Measurements from ENCODE around the gene MTARC1. TPM values are rescaled to one million over a fixed set of nuclear protein-coding genes. Genes with fewer than 3 reads are reported as not detected.
A peak's percentile ranks its signal among the peaks of the same experiment; 100 is the strongest.

The MTARC1 gene
- total RNA-seq, 2 donors from 2014 or later, result not detected

- Mint-ChIP-seq H3K27ac (no peak overlapping the region), H3K9me3 (no peaks in the 10 kb centered on the region), H3K36me3 (no peaks in the 10 kb centered on the region)
- DNase-seq (ENCODE audit: low spot score in 2 of 2) (no peak), ATAC-seq (no peak)
Observed at GRCh38 chr1:220791285-220791684, 4.6 kb downstream of the MTARC1 start.

DNA sequence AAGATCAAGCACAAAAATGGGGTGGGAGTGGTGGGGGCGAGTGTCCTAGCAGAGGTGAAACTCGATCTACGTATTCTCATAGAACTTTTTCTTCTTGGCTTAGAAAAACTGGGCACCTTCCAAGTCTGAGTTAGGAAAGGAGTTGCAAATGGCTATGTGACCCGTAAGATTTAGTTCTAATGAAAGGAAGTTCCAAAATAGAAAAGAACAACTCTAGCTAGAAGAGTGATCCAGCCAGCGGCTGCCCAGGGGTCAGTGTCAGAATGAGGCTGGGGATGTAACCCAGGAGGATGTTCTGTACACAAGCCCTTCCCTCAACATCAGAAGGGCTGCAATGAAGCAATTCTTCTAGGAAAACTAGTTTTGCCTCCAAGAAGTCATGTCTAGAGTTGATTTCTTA, 5.2 kb downstream of the MTARC1 start:
- Mint-ChIP-seq H3K27ac (no peak overlapping the region), H3K36me3 (no peaks in the 10 kb centered on the region), H3K9me3 (no peaks in the 10 kb centered on the region)
- no peak for DNase-seq (ENCODE audit: low spot score in 2 of 2)
- ATAC-seq, result no peak

DNA sequence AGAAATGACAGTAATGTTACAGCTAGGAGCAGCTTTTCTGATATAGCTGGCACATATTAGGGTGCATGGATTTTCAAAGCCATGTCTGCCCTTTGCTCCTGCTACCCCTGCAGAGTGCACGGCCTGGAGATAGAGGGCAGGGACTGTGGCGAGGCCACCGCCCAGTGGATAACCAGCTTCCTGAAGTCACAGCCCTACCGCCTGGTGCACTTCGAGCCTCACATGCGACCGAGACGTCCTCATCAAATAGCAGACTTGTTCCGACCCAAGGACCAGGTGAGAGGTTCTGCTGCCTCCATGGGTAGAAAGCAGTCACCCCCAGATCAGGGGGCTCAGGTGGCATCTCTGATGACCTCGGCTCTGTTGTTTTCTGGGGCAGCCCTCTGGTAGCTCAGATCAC, 9.8 kb downstream of the MTARC1 start:
- ATAC-seq (no peak), DNase-seq (ENCODE audit: low spot score in 2 of 2) (no peak)
- Mint-ChIP-seq H3K36me3 (no peaks in the 10 kb centered on the region), H3K9me3 (no peaks in the 10 kb centered on the region), H3K27ac (no peak overlapping the region)

DNA sequence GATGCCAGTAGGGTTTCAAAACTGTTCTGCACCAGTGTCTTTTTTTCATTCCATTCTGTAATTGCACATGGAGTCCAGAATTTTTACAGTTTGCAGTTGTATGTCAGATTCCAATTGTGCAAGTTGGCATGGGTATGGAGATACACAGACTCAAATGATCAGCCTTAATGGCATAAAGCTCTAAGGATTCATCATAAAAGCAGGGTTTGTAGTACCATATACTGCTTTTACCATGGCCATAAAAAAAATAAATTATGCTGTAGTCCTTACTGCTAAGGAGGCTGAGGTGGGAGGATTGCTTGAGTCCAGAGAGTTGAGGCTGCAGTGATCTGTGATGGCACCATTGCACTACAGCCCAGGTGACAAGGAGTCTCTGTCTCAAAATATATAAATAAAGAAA, 10.3 kb downstream of the MTARC1 start:
- H3K36me3 Mint-ChIP-seq, result no peaks in the 10 kb centered on the region
- no peak for ATAC-seq
- H3K9me3 Mint-ChIP-seq, result no peaks in the 10 kb centered on the region
- DNase-seq (ENCODE audit: low spot score in 2 of 2), result no peak
- H3K27ac Mint-ChIP-seq, result no peak overlapping the region

DNA sequence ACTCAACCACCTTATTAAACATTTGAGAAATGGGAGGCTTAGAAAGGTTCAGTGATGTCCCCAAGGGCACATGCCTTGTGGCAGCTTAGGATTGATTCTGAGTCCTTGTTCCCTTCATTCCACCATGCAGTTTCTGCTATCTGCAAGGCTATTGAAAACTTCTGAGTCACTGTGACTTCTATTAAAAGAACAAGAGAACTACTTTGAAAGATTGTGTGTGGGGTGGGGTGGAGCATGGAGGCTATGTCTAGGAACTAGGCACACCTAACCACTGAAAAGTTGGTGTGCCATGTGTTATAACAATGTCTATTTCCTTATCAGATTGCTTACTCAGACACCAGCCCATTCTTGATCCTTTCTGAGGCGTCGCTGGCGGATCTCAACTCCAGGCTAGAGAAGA, 10.8 kb downstream of the MTARC1 start:
- Mint-ChIP-seq H3K27ac (no peak overlapping the region), H3K36me3 (no peaks in the 10 kb centered on the region), H3K9me3 (no peaks in the 10 kb centered on the region)
- no peak for ATAC-seq
- no peak for DNase-seq (ENCODE audit: low spot score in 2 of 2)

- Mint-ChIP-seq H3K36me3 (no peaks in the 10 kb centered on the region), H3K27ac (no peak overlapping the region), H3K9me3 (no peaks in the 10 kb centered on the region)
- DNase-seq (ENCODE audit: low spot score in 2 of 2) (no peak), ATAC-seq (no peak)
Observed at GRCh38 chr1:220798338-220798737, 11.6 kb downstream of the MTARC1 start.

- Mint-ChIP-seq H3K9me3 (no peaks in the 10 kb centered on the region), H3K36me3 (no peaks in the 10 kb centered on the region), H3K27ac (no peak overlapping the region)
- ATAC-seq (no peak), DNase-seq (ENCODE audit: low spot score in 2 of 2) (no peak)
Observed at GRCh38 chr1:220800262-220800661, 13.5 kb downstream of the MTARC1 start.

- no peaks in the 10 kb centered on the region for H3K9me3 Mint-ChIP-seq
- no peaks in the 10 kb centered on the region for H3K36me3 Mint-ChIP-seq
- ATAC-seq (peak in 1 of 2 donors; percentile 66), DNase-seq (ENCODE audit: low spot score in 2 of 2) (peak in 1 of 2 donors; percentile 24)
- no peak overlapping the region for H3K27ac Mint-ChIP-seq
Observed at GRCh38 chr1:220803401-220804201, 16.9 kb downstream of the MTARC1 start.

- Mint-ChIP-seq H3K9me3 (no peaks in the 10 kb centered on the region), H3K36me3 (no peaks in the 10 kb centered on the region), H3K27ac (no peak overlapping the region)
- ATAC-seq (peak in 1 of 2 donors; percentile 11), DNase-seq (ENCODE audit: low spot score in 2 of 2) (no peak)
Observed at GRCh38 chr1:220804202-220804586, 17.5 kb downstream of the MTARC1 start.

DNA sequence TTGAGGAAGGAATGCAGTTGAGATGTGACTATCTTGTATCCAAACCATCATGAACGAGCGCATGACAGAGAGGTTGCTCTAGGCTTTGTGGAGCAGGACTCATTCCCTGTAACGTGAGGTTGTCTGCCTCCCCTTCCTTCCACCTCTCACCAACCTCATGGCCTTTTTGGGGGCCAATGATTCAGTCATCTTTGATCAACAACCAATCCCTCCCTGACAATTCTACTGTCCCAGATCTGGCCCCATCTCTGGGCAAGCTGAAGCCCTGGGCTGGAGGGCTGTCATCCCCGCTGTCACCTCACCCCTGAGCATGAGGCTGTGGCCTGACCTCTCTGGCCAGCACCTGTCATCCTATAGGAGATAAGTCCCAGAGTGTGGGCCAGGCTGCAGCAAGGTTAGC, 19.7 kb downstream of the MTARC1 start:
- ATAC-seq (no peak), DNase-seq (ENCODE audit: low spot score in 2 of 2) (no peak)
- no peaks in the 10 kb centered on the region for H3K9me3 Mint-ChIP-seq
- no peak overlapping the region for H3K27ac Mint-ChIP-seq
- H3K36me3 Mint-ChIP-seq, result no peaks in the 10 kb centered on the region

- Mint-ChIP-seq H3K9me3 (no peaks in the 10 kb centered on the region), H3K36me3 (no peaks in the 10 kb centered on the region), H3K27ac (no peak overlapping the region)
- no peak for ATAC-seq
- no peak for DNase-seq (ENCODE audit: low spot score in 2 of 2)
Observed at GRCh38 chr1:220807726-220808125, 21.0 kb downstream of the MTARC1 start.

DNA sequence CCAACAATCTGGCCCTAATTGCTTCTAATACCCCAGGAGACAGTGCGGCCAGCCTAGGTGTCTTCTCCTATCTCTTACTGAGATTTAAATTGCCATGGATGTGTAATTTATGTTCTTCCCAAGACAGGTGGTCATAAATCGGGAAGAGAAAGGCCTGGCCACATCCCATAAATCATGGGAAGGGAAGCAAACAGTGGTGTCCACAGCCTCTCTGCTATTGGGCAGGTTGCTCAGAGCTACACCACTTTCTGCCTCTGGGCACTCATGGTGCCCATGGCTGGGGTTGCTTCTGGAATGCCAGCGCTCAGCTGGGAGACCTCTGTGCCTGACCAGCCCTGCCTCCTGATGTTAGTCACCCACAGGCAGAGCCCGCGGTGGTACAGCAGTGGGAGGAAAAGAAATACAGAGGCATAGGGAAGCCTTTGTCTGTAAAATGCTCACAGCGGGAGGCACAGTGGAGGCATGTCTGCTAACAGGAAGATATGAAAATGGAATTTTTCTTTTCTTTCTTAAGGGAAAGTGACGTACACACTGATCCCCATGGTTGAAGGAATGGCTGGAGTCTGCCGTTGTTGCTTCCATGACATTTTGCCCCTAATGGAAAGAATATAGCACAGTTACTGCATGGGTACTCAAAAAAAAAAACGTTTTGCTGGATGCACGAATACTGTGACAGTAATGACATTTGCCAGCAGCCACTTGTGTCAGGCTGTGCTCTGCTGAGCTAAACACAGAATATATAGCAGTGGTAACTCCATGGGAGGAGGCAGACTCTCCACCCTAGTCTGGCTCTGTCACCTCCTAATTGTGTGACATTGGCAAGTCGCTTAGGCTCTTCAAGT, 21.9 kb downstream of the MTARC1 start:
- Mint-ChIP-seq H3K27ac (no peak overlapping the region), H3K36me3 (no peaks in the 10 kb centered on the region), H3K9me3 (no peaks in the 10 kb centered on the region)
- ATAC-seq (no peak), DNase-seq (ENCODE audit: low spot score in 2 of 2) (no peak)

- H3K36me3 Mint-ChIP-seq, result no peaks in the 10 kb centered on the region
- no peak overlapping the region for H3K27ac Mint-ChIP-seq
- DNase-seq (ENCODE audit: low spot score in 2 of 2) (no peak), ATAC-seq (no peak)
- H3K9me3 Mint-ChIP-seq, result no peaks in the 10 kb centered on the region
Observed at GRCh38 chr1:220809187-220809550, 22.5 kb downstream of the MTARC1 start.

DNA sequence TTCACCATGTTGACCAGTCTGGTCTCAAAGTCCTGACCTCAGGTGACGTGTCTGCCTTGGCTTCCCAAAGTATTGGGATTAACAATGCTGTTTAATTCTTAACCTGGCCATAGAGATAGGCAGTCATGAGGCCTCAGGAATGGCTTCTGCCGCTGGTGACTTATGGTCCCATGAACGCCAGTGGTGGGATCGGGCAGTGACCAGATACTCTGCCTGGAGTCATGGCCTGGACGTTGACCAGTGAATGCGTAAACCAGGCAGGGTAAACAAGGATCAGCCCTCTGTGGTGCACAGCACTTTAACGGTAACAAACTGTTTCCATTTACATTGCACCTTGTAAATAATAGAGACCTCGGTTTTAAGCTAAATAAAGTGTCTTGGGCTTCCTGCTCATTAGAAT, 23.0 kb downstream of the MTARC1 start:
- no peaks in the 10 kb centered on the region for H3K36me3 Mint-ChIP-seq
- H3K9me3 Mint-ChIP-seq, result no peaks in the 10 kb centered on the region
- ATAC-seq (no peak), DNase-seq (ENCODE audit: low spot score in 2 of 2) (no peak)
- H3K27ac Mint-ChIP-seq, result no peak overlapping the region

- Mint-ChIP-seq H3K27ac (no peak overlapping the region), H3K9me3 (no peaks in the 10 kb centered on the region), H3K36me3 (no peaks in the 10 kb centered on the region)
- peak; percentile 84 to 93 for ATAC-seq
- peak; percentile 63 to 66 for DNase-seq (ENCODE audit: low spot score in 2 of 2)
Observed at GRCh38 chr1:220810179-220810653, 23.5 kb downstream of the MTARC1 start.

GRCh38 chr1:220810963-220811362, 24.2 kb downstream of the MTARC1 start:
- no peaks in the 10 kb centered on the region for H3K9me3 Mint-ChIP-seq
- H3K36me3 Mint-ChIP-seq, result no peaks in the 10 kb centered on the region
- no peak for DNase-seq (ENCODE audit: low spot score in 2 of 2)
- ATAC-seq, result no peak
- H3K27ac Mint-ChIP-seq, result no peak overlapping the region

DNA sequence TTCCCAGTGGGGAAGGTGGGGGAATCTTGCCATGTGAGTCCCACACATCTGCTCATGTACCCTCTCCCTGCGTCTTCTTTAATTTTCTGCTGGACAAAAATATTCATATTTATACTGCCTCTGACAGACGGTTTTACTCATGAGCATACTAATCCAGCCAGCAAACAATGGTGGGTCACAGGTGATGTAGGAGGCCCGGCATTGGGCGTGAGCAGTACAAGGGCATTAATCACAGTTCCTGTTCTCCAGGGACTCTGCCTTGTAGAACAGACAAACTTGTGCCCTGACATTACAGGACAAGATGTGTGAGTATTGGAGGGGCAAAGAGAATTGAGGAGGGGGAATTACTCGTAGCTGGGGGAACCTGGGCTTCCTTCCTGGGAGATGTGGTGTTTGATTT, 25.0 kb downstream of the MTARC1 start:
- no peak for DNase-seq (ENCODE audit: low spot score in 2 of 2)
- Mint-ChIP-seq H3K27ac (no peak overlapping the region), H3K36me3 (no peaks in the 10 kb centered on the region), H3K9me3 (no peaks in the 10 kb centered on the region)
- ATAC-seq, result no peak

DNA sequence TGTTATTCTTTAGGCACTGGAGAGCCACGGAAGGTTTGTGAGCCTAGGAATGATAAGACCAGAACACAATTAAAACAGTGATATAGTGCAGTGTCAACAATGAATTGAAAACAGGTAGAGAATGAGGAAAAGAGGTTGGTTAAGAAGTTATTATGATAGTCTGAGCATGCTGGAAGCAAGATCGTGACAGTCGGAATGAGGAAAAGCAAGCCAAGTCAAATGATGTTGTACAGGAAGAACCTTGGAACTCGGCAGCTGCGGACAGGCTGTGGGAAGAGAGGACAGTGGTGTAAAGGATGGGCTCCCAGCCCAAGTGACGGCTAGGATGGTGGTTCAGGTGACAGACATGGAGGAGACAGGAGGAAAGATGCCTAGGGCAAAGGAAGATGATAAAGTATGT, 25.6 kb downstream of the MTARC1 start:
- Mint-ChIP-seq H3K36me3 (no peaks in the 10 kb centered on the region), H3K9me3 (no peaks in the 10 kb centered on the region), H3K27ac (no peak overlapping the region)
- ATAC-seq, result no peak
- no peak for DNase-seq (ENCODE audit: low spot score in 2 of 2)

Measured in activated naive CD4-positive, alpha-beta T cell treated with anti-CD3 and anti-CD28 coated beads, Interleukin-2, amount 50 U/mL, for 72 hours (primary cell).